DMS 273 (cell line): ENCODE data around the gene SDK1.

ENCODE experiments used
- DNase-seq: peaks from one replicate; lab custom pipeline; 2025; ENCODE audit not compliant: unreplicated experiment; lab: John Stamatoyannopoulos, UW

SDK1 gene

DNA sequence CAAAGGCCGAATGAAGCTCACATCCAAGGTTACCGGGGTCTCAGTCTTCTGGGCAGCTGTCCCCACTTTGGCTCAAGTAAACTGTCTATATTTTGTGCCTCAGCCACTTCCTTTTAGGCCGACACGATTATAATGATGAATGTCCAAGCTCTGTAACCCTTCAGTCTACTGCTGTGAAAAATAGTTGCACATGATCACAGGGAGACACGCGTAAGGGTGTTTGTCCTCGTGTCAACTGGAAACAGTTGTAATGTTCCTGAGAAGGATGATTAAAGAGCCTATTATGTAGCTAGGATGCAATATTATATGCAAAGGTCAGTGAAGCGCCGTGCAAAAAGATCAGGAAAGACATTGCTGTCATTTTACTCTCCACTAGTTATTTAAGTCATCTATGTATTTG, 559.9 kb downstream of the SDK1 start:
- no peak for DNase-seq

DNA sequence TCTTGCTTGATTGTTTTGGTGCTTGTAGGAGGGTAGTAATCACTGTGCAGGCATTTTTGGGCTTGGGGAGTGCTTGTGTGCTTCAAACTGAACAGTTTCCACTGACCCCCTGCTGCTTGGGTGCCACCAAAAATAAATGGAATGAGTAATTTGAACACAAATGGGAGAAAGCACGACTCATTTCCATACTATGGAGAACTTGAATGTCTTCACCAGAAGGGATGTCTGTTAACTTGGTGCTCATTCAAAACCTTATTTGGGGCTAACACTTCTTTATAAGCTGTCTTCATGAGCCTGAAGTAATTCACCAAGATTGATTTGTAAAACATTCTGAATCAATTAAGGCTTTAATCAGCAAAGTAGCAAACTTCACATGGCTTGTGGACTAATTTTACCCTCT, 560.3 kb downstream of the SDK1 start:
- DNase-seq, result no peak

GRCh38 chr7:3861941-3862340, 560.9 kb downstream of the SDK1 start:
- DNase-seq, result no peak

DNA sequence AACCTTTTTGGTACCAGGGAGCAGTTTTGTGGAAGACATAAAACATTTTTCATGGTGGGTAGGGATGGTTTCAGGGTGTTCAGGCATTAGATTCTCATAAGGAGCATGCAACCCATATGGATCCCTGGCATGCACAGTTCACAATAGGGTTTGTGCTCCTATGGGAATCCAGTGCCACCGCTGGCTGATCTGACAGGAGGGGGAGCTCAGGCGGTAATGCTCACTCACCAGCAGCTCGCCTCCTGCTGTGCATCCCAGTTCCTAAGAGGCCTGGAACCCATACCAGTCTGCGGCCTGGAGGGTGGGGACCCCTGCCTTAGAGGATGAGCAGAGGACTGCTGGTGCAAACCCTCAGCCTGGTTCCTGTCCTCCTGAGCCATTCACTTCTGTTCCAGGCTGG, 561.7 kb downstream of the SDK1 start:
- no peak for DNase-seq

GRCh38 chr7:3866277-3866676, 565.2 kb downstream of the SDK1 start:
- no peak for DNase-seq

GRCh38 chr7:3867863-3868262, 566.8 kb downstream of the SDK1 start:
- DNase-seq, result no peak

GRCh38 chr7:3879355-3880075, 578.5 kb downstream of the SDK1 start:
- peak; percentile 60 for DNase-seq

- peak; percentile 83 for DNase-seq
Measured at GRCh38 chr7:3880228-3880987, 579.4 kb downstream of the SDK1 start.

DNA sequence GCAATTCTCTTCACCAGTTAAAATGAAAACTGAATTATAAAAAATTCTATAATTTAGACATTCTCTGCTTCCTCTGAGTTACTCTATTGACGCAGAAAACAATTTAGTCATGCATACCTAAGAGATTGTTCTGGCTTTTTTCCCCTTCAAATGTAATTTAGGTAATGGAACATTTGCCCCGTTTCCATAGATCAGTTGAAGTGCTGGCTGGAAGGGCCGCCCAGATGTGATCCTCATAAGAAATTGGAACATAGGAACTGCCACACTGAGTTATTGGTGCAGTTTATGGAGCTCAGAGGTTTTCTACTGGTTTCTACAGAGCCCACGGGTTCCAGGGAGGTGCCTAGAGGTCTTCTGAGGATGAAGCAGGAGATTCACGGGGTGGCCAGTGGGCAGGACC, 581.7 kb downstream of the SDK1 start:
- DNase-seq, result no peak

DNA sequence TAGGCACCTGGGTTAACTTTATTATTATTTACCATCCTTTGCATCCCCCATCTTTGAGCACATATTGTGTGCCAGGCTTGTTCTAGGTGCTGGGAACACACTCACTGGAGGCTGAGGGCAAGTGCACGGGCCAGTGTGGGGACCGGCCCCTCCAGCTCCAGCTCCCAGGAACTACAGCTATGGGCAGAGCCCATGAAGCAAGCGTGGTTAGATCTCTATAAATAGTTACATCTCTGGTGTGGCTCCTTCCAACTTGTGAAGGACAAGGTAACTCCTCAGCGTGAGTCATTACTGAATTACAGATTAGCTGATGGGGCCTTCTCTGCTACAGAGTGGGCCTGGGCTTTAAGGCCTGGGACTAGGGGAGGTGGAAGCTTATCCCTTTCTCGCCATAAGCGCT, 583.5 kb downstream of the SDK1 start:
- DNase-seq, result no peak

GRCh38 chr7:3887096-3887690, 586.1 kb downstream of the SDK1 start:
- DNase-seq, result no peak

DNA sequence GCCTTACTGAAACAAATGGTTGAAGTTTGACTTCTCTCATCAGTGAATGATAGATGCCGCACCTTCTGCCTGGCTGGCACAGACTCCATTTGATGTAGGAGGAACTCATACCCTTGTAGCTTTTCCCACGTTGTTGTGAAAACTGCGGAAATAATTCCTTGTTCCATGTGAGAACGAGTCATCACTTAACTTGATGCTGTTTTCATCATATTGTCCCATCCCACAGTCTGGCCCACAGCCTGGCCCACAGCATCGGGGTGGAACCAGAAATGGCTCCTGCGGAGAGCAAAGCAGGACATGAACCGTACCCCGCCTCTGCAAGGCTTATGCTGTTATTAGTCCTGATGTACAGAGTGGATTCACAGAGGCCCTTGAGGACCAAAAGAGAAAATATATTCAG, 587.0 kb downstream of the SDK1 start:
- no peak for DNase-seq

- peak; percentile 45 for DNase-seq
Measured at GRCh38 chr7:3892157-3892556, 591.1 kb downstream of the SDK1 start.

DNA sequence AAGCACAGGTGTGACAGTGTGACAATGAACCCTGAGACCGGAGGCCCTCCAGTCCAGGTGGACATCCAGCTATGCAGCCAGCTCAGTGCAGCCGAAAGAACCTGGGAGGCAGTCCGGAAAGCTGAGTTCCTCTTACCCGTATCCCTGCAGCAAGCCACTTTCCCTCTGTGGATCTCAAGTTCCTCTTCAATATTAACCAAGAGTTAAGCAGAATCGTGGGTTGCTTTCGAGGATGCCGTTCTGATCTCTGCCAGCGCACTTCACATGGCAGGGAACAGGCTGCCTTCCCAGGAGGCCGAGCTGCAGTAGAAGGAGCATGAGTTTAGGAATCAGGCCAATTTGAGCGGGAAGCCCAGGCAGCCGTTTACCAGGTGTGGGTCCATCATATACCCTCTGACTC, 591.6 kb downstream of the SDK1 start:
- DNase-seq, result no peak

DNA sequence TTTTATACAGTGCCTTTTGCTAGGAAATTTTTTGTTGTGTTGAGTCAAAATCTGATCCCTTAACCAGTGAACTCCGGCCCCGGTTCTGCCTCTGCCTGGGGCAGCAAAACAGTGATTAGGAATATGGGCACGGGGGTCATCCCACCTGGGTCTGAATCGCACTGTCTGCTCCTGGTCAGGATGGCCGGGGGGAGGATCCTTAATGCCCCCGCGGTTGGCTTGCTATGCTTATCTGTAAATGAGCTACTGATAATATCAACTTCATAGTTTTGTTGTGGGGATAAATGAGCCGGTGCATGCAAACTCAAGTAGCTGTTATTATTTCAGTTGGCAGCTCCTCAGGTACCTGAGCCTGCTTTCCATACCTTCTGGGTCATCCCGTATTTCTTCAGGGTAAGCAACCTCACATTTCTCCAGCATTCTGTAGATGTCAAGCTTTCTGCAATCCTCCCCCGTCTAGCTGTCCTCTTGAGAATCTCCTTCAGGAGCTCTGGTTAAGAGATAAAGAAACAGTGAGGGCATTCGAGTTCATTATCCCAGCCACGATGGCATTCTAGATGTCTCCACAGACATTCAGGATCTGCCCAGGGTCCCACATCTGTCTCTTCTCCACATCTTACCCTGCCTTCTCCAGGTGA, 592.2 kb downstream of the SDK1 start:
- DNase-seq, result no peak

GRCh38 chr7:3893789-3894153, 592.7 kb downstream of the SDK1 start:
- DNase-seq, result no peak

- DNase-seq, result no peak
Measured at GRCh38 chr7:3895341-3896116, 594.5 kb downstream of the SDK1 start.

DNA sequence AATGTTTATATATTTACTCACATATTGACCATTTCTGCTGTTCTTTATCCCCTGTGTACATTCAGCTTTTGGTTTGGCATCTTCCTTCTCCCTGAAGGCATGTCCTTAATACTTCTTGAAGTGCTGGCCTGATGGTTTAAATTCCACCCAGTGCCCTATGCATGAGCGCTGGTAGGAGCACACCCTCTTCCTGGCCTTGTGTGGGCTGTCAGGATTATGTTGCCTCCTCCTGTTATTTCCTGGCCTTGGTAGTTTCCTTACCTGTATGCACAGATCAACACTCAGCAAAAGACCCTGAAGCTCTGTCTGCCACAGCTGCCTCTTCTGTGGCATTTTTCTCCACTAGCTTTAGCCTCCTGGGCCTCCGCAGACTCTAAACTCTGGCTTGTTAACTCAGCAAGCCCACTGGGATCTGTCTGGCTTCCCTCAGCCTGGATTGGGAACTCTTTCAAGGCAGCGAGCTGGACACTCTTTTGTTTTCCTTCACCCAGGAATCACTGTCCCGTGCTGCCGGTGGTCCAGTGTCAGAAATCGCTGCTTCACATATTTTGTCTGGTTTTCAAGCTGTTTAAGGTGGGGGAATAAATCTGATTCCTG, 595.2 kb downstream of the SDK1 start:
- DNase-seq, result no peak

- peak; percentile 77 for DNase-seq
Measured at GRCh38 chr7:3897430-3898372, 596.6 kb downstream of the SDK1 start.

DNA sequence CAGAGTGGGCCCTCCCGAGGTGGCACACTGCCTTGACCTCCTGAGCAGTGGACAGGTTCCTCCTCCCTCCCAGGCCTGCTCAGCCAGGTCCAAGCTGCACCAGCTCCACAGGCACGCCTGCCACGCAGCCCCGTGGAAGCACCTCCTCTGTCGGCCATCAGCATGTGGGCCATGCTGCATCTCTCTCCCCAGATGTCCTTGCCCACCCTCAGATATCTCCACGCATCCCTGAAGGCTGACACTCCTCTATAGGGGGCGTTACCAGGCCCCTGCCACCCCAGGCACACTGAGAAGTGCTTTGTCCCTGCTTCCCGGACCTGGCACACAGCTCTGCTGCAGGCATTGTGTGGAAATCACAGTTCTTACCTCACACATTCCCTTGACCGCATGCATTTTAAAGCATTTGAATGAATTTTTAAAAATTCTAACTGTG, 598.5 kb downstream of the SDK1 start:
- no peak for DNase-seq
